ENCODE measurements around the gene ATF6. TPM values are rescaled to one million over a fixed set of nuclear protein-coding genes. Genes with fewer than 3 reads are reported as not detected.

Gene ATF6
- total RNA-seq, 1 experiment from 2014 or later = 10.6 TPM

DNA sequence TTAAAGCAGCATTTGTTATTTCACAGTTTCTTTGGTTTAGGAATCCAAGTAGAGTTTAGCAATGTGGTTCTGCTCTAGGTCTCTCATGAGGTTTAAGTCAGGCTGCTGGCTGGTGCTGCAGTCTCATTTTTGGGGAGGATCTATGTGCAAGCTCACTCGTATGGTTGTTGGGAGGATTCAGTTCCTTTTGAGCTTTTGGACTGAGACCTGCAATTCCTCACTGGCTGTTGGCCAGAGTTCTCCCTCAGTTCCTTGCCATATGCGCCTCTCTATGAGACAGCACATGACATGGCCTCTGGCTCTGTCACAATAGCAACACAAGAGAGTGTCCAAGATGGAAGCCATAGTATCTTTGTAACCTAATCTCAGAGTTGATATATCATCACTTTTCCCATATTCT, 166.5 kb downstream of the ATF6 start:
- no peak overlapping the region for H3K27ac Mint-ChIP-seq
- POLR2A ChIA-PET = no interaction called here
- no peaks in the 10 kb centered on the region for H3K27me3 Mint-ChIP-seq (ENCODE audit: low read depth)
- CTCF ChIA-PET = no interaction called here
- H3K4me3 Mint-ChIP-seq = no peak overlapping the region
- H3K36me3 Mint-ChIP-seq = no peaks in the 10 kb centered on the region
- TF ChIP-seq GRHL2 (CRISPR knock-in tag; IDR thresholded peaks at IDR 0.05; ENCODE audit: insufficient replicate concordance, severe bottlenecking) = no peak
- no peak for TF ChIP-seq ZNF138 (CRISPR knock-in tag; conservative IDR thresholded peaks at IDR 0.05)
- no peak for TF ChIP-seq ELF4 (CRISPR knock-in tag; IDR thresholded peaks at IDR 0.05; ENCODE audit: low read depth)
- TF ChIP-seq CREM (CRISPR knock-in tag; IDR thresholded peaks at IDR 0.05) = no peak
- TF ChIP-seq TEAD1 (CRISPR knock-in tag; IDR thresholded peaks at IDR 0.05) = no peak
- no peak for TF ChIP-seq ZNF219 (CRISPR knock-in tag; IDR thresholded peaks at IDR 0.05; ENCODE audit: borderline replicate concordance)
- TF ChIP-seq RORB (CRISPR knock-in tag; IDR thresholded peaks at IDR 0.05) = no peak
- TF ChIP-seq MXD4 (CRISPR knock-in tag; IDR thresholded peaks at IDR 0.05; ENCODE audit: borderline replicate concordance) = no peak
- TF ChIP-seq OVOL2 (CRISPR knock-in tag; IDR thresholded peaks at IDR 0.05; ENCODE audit: borderline replicate concordance) = no peak
- no peak for TF ChIP-seq ZNF317 (CRISPR knock-in tag; IDR thresholded peaks at IDR 0.05; ENCODE audit: borderline replicate concordance, low read depth)
- no peak for TF ChIP-seq TP53 (CRISPR knock-in tag; IDR thresholded peaks at IDR 0.05)
- no peak for TF ChIP-seq RELA (CRISPR knock-in tag; IDR thresholded peaks at IDR 0.05; ENCODE audit: borderline replicate concordance)
- TF ChIP-seq JUN (CRISPR knock-in tag; IDR thresholded peaks at IDR 0.05) = no peak
- TF ChIP-seq, protein P1, sequence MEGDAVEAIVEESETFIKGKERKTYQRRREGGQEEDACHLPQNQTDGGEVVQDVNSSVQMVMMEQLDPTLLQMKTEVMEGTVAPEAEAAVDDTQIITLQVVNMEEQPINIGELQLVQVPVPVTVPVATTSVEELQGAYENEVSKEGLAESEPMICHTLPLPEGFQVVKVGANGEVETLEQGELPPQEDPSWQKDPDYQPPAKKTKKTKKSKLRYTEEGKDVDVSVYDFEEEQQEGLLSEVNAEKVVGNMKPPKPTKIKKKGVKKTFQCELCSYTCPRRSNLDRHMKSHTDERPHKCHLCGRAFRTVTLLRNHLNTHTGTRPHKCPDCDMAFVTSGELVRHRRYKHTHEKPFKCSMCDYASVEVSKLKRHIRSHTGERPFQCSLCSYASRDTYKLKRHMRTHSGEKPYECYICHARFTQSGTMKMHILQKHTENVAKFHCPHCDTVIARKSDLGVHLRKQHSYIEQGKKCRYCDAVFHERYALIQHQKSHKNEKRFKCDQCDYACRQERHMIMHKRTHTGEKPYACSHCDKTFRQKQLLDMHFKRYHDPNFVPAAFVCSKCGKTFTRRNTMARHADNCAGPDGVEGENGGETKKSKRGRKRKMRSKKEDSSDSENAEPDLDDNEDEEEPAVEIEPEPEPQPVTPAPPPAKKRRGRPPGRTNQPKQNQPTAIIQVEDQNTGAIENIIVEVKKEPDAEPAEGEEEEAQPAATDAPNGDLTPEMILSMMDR (IDR thresholded peaks at IDR 0.05) = no peak
- no peak for TF ChIP-seq TCF7 (CRISPR knock-in tag; IDR thresholded peaks at IDR 0.05; ENCODE audit: low read depth)
- TF ChIP-seq, protein P2, sequence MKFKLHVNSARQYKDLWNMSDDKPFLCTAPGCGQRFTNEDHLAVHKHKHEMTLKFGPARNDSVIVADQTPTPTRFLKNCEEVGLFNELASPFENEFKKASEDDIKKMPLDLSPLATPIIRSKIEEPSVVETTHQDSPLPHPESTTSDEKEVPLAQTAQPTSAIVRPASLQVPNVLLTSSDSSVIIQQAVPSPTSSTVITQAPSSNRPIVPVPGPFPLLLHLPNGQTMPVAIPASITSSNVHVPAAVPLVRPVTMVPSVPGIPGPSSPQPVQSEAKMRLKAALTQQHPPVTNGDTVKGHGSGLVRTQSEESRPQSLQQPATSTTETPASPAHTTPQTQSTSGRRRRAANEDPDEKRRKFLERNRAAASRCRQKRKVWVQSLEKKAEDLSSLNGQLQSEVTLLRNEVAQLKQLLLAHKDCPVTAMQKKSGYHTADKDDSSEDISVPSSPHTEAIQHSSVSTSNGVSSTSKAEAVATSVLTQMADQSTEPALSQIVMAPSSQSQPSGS (CRISPR knock-in tag; IDR thresholded peaks at IDR 0.05; ENCODE audit: borderline replicate concordance, low read depth) = no peak
- H3K9me3 Mint-ChIP-seq = no peaks in the 10 kb centered on the region
- ATAC-seq (no peak), DNase-seq (ENCODE audit: low spot score) (no peak)
- no peaks in the 10 kb centered on the region for H3K4me1 Mint-ChIP-seq

DNA sequence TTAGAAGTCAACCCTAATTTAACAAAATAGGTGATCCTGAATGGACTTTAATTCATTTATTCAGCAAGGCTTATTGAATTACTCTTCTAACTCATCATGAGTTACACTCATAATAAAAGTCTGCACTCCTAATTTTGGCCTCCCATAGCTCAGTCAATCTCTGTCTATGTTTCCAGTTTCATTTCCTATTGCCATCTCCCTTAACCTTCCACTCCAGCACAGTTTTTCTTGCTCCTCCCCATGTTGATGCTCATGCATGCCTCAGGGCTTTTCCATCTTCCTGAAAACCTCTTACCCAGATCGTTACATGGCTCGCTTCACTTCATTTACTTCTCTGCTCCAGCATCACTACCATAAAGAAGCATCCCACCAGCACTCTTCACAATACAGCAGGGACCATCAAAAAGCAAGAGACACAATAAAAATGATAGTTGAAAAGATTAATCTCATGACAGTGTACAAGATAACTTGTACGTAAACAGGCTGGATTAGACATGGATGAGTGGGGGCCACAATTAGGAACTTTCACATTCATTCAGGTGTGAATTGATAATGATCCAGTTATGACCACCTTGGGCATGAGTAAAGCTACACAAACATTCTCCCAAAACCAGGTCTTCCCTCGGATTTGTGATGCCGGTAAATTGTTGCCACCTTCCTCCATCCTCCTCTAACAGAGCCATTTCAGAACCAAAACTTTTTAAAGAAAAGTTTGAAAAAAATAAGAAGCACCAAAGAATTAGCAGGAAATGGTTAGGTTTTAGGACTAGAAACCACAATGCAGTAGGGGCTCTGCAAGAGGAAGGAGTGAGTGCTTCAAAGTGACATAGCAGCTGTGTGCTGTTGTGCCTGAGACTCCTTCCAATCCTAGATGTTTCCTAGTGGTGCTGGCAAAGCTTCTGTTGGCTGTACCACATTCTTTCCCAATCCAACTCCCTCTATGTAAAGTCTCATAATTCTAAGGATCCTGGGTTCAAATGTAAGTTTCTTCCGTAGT, 167.8 kb downstream of the ATF6 start:
- Mint-ChIP-seq H3K27ac (no peak overlapping the region), H3K4me1 (no peaks in the 10 kb centered on the region), H3K4me3 (no peak overlapping the region), H3K27me3 (ENCODE audit: low read depth) (no peaks in the 10 kb centered on the region), H3K36me3 (no peaks in the 10 kb centered on the region), H3K9me3 (no peaks in the 10 kb centered on the region)
- DNase-seq (ENCODE audit: low spot score) = no peak
- ChIA-PET CTCF (no interaction called here), POLR2A (no interaction called here)
- no peak for ATAC-seq
- no peak for TF ChIP-seq ZNF138 (CRISPR knock-in tag; conservative IDR thresholded peaks at IDR 0.05)
- TF ChIP-seq, protein P3, sequence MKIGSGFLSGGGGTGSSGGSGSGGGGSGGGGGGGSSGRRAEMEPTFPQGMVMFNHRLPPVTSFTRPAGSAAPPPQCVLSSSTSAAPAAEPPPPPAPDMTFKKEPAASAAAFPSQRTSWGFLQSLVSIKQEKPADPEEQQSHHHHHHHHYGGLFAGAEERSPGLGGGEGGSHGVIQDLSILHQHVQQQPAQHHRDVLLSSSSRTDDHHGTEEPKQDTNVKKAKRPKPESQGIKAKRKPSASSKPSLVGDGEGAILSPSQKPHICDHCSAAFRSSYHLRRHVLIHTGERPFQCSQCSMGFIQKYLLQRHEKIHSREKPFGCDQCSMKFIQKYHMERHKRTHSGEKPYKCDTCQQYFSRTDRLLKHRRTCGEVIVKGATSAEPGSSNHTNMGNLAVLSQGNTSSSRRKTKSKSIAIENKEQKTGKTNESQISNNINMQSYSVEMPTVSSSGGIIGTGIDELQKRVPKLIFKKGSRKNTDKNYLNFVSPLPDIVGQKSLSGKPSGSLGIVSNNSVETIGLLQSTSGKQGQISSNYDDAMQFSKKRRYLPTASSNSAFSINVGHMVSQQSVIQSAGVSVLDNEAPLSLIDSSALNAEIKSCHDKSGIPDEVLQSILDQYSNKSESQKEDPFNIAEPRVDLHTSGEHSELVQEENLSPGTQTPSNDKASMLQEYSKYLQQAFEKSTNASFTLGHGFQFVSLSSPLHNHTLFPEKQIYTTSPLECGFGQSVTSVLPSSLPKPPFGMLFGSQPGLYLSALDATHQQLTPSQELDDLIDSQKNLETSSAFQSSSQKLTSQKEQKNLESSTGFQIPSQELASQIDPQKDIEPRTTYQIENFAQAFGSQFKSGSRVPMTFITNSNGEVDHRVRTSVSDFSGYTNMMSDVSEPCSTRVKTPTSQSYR (CRISPR knock-in tag; IDR thresholded peaks at IDR 0.05) = no peak
- TF ChIP-seq, protein P4, sequence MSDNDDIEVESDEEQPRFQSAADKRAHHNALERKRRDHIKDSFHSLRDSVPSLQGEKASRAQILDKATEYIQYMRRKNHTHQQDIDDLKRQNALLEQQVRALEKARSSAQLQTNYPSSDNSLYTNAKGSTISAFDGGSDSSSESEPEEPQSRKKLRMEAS (CRISPR knock-in tag; IDR thresholded peaks at IDR 0.05) = no peak
- TF ChIP-seq, protein P5, sequence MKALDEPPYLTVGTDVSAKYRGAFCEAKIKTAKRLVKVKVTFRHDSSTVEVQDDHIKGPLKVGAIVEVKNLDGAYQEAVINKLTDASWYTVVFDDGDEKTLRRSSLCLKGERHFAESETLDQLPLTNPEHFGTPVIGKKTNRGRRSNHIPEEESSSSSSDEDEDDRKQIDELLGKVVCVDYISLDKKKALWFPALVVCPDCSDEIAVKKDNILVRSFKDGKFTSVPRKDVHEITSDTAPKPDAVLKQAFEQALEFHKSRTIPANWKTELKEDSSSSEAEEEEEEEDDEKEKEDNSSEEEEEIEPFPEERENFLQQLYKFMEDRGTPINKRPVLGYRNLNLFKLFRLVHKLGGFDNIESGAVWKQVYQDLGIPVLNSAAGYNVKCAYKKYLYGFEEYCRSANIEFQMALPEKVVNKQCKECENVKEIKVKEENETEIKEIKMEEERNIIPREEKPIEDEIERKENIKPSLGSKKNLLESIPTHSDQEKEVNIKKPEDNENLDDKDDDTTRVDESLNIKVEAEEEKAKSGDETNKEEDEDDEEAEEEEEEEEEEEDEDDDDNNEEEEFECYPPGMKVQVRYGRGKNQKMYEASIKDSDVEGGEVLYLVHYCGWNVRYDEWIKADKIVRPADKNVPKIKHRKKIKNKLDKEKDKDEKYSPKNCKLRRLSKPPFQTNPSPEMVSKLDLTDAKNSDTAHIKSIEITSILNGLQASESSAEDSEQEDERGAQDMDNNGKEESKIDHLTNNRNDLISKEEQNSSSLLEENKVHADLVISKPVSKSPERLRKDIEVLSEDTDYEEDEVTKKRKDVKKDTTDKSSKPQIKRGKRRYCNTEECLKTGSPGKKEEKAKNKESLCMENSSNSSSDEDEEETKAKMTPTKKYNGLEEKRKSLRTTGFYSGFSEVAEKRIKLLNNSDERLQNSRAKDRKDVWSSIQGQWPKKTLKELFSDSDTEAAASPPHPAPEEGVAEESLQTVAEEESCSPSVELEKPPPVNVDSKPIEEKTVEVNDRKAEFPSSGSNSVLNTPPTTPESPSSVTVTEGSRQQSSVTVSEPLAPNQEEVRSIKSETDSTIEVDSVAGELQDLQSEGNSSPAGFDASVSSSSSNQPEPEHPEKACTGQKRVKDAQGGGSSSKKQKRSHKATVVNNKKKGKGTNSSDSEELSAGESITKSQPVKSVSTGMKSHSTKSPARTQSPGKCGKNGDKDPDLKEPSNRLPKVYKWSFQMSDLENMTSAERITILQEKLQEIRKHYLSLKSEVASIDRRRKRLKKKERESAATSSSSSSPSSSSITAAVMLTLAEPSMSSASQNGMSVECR (CRISPR knock-in tag; IDR thresholded peaks at IDR 0.05; ENCODE audit: borderline replicate concordance) = no peak
- TF ChIP-seq ATF1 (CRISPR knock-in tag; IDR thresholded peaks at IDR 0.05) = no peak
- TF ChIP-seq NR2C2 (CRISPR knock-in tag; IDR thresholded peaks at IDR 0.05) = no peak
- TF ChIP-seq MXD4 (CRISPR knock-in tag; IDR thresholded peaks at IDR 0.05; ENCODE audit: borderline replicate concordance) = no peak

Measured in WTC11 (cell line).